Putamen (tissue), 1 donor: Measurements from ENCODE around the gene RELA.
A peak's percentile ranks its signal among the peaks of the same experiment; 100 is the strongest.

Source experiments
- DNase-seq: peaks from one replicate; pipeline ENCODE4 v3.0.0-alpha.2; 2016; ENCODE audit warnings: low spot score

The RELA gene

DNA sequence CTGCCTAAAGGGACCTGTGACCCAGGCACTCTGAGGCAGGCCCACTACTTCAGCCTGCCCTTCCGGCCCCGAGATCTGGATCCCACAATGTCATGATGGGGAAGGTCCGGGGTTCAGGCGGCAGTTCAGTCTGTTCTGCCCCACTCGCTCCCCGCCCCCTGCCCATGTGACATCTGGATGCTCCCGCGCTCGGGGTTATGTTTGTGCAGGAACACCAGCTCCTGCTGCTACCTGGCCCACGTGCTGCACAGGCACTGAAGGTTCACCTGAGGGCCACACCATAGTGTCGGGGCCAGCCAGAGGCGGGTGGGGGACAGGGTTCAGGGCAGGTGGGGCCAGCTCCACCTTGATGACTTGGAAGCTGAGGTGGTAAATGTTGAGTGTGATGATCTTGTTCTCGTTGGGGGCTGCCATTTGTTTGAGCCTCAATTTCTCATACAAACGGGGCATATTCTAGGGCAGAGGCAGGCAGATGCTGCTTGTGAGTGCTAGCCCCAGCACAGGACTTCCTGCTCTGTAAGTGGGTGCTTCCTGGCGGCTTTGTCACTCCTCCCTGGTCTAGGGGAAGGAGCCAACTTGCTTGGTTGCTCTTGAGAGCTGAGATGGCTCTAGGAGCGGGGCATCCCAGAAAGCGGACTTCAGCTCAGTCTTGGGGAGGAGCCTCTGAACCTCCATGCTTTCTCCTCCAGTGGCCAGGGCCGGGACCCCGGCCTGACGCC, 29.2 kb downstream of the RELA start:
- DNase-seq = no peak

DNA sequence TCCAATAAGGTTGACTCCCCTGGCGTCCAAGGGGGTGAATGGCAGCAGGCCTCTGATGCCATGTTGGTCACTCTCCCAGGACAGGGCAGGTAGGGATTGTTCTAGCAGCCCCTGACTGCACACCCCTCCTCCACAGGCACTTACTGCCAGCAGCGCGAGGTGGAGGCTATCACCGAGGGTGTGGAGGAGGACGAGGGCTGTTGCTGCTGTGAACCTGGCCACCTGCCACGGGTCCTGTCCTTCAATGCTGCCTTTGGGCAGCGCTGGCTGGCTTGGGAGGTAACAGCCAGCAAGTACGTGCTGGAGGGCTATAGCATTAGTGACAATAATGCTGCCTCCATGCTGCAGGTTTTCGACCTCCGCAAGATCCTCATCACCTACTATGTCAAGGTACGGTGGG, 32.5 kb downstream of the RELA start:
- no peak for DNase-seq

DNA sequence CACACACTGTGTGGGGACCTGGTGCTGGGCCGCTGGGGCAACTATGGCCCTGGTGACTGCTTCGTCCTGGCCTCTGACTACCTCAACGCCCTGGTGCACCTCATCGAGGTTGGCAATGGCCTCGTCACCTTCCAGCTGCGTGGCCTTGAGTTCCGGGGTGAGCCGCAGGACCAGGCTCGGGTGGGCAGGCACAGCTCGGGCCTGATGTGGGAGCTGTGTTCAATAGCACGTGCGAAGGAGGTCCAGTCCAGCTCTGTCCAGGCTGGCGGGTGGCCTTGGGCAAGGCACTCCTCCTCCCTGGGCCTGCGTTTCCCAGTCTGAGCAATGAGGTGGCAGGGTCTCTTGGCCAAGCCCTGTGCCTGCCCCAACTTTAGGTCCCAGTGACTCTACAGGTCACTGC, 33.1 kb downstream of the RELA start:
- DNase-seq = no peak

DNA sequence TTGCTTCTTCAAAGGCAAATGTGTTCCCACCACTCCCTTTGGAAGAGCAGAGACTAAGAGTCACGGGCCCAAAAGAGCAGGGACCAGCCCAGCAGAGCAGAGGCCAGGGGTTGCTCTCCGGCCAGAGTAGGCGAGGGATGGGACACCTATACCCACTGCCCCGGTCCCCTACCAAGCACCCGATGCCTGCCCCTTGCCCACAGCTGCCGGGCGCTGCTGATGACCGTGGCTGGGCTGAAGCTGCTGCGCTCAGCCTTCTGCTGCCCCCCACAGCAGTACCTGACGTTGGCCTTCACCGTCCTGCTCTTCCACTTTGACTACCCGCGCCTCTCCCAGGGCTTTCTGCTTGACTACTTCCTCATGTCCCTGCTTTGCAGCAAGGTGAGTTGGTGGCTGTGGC, 35.5 kb downstream of the RELA start:
- DNase-seq = no peak

DNA sequence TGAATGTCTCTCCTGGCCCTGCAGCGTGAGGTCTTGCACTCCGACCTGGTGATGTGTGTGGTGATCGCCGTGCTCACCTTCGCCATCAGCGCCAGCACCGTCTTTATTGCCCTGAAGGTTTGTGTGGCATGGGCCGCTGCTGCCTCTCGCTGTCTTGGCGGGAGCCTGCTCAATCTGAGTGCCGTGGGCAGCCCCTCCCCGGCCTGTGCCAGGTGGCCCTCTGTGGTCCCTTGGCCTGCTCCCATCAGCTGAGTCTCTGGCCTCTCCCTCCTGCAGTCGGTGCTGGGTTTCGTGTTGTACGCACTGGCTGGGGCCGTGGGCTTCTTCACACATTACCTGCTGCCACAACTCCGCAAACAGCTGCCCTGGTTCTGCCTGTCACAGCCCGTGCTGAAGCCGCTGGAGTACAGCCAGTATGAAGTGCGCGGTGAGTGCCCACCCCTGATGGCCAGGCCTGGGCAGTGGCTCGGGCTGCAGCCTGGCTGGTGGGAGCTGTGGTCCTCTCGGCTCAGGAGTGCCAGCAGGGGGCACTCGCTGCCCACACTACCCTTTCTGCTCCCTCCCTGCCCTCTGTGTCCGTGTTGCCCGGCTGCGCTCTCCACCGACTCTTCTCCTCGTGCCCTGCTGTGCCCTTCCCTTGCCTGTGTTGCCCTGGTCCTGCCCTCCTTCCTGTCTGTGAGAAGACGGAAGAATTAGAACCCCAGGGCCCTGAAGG, 36.9 kb downstream of the RELA start:
- no peak for DNase-seq

DNA sequence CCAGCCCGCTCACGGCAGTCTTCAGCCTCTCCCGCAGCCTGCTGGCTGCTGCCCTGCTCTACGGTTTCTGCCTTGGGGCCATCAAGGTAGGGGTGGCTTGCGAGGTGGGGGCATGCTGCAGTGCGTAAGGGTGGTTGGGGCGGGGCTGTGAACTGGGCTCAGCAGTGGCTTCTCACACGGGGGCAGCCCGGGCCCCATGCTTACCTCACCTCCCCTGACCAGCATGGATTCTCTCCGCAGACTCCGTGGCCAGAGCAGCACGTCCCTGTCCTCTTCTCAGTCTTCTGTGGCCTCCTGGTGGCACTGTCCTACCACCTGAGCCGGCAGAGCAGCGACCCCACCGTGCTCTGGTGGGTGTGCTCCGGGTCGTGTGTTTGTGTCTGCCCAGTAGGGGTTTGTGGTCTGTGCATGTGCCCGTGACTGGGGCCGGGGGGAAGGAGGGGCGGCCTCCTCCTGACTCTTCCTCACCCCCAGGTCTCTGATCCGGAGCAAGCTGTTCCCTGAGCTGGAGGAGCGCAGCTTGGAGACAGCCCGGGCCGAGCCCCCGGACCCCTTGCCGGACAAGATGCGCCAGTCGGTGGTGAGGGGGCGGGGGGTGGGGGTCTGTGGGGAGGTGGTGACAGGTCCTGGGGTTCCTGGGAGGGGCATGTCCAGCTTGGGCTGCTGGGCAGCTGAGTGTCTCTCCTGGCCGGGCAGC, 37.6 kb downstream of the RELA start:
- no peak for DNase-seq

DNA sequence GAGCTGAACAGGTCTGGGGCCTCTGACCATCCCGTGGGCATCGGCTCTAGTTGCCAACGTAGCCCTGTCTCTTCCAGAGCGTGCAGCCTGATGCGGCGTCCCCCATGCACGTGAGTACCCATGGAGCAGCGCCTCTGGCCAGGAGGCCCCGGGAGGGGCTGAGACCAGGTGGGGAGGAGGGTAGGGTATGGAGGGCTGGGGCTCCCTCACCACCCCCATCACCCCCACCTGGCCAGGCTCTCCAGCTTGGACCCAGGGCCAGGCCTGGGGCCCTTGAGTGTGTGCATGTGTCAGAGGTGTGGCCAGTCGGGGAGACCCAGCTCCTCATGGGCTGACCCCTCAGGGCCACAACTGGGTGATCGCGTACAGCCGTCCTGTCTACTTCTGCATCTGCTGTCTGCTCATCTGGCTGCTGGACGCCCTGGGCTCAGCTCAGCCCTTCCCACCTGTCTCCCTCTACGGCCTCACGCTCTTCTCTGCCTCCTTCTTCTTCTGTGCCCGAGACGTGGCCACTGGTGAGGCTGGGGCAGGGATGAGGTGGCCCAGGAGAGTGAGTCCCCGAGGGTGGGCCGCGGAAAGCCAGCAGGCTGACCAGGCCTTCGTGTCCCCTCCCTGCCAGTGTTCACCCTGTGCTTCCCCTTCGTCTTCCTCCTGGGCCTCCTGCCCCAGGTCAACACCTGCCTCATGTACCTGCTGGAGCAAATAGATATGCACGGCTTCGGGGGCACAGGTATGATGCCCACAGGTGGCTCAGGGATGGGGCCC, 38.7 kb downstream of the RELA start:
- DNase-seq = no peak

DNA sequence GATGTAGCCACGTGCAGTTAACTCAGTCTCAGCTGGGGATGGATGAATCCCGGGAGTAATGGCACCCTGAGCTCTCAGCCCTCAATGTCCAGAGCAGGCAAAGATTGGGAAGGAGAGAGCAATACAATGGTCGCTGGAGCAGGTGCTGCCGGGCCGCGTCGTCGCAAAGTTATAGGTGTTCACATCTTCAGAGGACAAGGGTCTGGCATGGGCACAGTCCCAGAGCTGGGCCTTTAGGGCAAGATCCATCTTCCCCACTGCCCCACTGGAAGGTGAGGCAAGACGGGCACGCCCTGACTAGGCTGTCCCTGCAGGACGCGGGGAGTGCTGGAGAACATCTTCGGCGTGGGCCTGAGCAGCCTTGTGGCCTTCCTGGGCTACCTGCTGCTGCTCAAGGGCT, 39.5 kb downstream of the RELA start:
- no peak for DNase-seq

DNA sequence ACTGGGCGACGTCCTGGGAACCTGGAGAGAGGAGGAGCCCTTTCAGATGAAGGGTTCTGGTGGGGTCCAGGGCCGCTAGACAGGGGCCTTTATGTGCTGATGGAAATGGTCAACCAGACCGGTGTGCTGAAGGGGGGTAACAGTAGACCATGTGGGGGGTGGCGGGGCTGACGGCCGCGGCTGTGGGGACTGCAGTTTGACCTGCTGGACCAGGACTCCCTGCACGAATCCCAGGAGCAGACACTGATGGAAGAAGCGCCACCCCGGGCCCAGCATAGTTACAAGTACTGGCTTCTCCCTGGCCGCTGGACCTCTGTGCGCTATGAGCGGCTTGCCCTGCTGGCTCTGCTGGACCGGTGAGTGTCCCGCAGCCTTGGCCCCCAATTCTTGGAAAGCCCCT, 40.7 kb downstream of the RELA start:
- no peak for DNase-seq

DNA sequence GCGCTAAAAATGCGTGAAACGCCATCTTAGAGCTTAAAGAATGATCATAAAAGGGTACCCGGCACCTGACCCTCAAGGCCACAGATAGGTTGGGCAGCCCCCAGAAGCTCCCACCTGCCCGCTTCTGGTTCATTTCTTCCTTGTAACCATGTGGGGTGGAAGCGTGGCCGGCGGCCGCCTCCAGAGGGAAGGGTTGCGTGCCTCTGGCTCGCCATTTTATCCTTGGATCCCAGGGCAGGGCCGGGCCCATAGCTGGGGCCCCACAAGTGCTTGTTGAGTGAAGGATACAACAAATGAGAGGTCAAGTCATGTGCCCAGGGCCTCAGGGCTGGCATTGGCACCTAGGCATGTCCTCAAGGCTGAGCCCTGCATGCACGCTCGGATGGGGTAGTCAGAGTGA, 41.3 kb downstream of the RELA start:
- DNase-seq = no peak

DNA sequence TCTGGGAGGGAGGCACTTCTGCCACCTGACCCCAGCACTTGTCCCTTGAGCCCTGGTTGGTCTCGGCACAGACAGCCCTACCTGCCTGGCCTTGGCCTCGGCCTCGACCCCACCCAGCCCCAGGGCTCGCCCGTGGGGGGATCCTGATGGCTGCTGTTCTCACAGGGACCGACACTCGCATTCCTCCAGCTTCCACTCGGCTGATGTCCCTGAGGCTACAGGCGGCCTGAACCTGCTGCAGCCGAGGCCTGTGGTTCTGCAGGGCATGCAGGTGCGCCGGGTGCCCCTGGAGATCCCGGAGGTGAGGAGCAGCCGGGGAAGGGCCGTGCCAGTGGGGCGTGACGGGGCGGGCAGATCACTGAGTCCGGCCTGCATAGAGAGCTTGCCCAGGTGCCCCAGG, 42.0 kb downstream of the RELA start:
- no peak for DNase-seq

DNA sequence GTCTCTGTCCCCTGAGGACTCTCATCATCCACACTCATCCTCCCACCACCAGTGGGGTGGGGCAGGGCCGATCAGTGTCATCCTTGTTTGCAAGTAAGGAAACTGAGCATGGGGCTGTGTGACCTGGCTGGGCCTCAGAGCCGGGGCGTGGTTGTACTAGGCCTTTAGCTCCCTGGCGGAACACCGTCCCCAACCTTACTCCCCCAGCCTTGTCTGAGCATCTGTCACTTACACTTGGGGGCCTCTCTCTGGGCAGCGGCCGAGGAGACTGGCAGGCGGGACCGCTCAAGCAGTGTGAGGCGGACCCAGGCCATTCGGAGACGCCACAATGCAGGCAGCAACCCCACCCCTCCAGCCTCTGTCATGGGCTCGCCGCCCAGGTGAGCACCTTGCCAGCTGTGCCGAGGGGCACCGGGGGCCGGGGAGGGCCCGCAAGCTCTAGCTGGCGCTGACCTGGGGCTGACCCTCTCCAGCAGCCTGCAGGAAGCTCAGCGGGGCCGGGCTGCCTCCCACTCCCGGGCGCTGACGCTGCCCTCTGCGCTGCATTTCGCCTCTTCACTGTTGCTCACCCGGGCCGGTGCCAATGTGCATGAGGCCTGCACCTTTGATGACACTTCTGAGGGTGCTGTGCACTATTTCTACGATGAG, 43.3 kb downstream of the RELA start:
- no peak for DNase-seq

DNA sequence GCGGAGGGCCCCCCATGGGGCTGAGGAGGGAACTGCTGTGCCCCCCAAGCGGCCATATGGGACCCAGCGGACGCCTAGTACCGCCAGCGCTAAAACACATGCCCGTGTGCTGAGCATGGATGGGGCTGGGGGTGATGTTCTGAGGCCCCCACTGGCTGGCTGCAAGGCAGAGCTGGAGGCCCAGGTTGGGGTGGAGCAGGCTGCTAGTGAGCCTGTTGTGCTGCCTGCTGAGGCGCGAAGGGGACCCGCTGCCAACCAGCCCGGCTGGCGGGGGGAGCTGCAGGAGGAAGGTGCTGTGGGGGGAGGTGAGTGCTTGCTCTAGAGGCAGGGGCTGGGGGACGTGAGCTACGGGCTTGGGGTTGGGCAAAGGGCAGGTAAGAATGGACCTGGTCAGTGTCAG, 44.0 kb downstream of the RELA start:
- DNase-seq = no peak

DNA sequence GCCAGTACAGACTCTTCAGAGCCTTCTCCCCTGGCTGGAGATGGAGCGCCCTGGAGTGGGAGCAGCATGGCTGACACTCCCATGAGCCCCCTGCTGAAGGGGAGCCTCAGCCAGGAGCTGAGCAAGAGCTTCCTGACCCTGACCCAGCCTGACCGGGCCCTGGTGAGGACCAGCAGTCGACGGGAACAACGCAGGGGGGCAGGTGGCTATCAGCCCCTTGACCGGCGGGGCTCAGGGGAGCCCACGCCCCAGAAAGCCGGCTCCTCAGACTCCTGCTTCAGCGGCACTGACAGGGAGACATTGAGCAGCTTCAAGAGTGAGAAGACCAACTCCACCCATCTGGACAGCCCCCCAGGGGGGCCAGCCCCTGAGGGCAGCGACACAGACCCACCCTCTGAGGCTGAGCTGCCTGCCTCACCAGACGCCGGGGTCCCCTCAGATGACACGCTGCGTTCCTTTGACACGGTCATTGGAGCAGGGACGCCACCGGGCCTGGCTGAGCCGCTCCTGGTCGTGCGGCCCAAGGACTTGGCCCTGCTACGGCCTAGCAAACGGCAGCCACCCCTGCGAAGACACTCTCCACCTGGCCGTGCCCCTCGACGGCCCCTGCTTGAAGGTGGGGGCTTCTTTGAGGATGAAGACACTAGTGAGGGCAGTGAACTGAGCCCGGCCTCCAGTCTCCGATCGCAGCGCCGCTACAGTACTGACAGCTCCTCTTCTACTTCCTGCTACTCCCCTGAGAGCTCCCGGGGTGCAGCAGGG, 44.5 kb downstream of the RELA start:
- DNase-seq = no peak

DNA sequence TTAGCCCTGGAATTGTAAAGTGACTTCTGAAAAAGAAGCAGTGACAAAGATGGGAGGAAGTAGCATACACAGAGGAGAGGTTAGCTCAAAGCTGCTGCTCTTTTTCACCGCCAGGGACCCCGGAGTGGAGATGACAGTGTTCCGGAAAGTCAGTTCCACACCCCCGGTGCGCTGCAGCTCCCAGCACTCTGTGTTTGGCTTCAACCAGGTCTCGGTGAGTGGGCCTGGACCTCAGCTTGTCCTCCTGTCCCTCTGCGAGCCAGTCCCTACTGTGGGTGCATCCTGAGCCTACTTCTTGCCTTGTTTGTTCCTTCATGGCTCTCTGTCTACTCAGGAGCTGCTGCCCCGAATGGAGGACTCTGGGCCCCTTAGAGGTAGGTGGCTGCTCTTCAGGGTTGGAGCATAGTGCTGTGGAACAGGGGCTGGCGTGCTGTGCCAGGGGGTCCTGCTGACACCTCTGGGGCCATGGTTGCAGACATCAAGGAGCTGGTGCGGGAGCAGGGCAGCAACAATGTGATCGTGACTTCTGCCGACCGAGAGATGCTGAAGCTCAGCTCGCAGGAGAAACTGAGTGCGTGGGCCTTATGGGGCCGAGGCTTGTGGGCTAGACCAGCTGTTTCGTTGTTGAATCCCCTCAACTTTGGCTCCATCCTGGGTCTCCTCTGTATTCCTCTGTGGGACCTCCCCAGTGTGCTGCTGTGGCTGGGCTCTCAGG, 45.4 kb downstream of the RELA start:
- no peak for DNase-seq

DNA sequence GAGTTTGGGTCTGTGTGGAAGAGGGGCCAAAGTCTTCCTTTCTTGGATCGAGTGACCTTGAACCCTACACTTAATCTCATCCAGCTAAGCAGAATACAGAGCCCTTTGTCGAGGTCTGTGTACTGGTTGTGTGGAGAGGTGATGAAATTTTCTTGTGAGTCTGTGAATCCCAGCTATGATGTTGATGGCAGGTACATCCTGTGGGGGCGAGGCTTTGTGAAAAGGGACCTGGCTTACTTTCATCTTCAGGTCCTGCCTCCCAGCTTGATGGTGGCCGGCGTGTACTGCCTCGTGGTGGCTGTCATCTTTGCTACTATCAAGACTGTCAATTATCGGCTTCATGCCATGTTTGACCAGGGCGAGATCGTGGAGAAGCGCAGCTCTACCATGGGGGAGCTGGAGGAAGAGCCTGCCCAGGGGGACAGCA, 46.1 kb downstream of the RELA start:
- DNase-seq = no peak

DNA sequence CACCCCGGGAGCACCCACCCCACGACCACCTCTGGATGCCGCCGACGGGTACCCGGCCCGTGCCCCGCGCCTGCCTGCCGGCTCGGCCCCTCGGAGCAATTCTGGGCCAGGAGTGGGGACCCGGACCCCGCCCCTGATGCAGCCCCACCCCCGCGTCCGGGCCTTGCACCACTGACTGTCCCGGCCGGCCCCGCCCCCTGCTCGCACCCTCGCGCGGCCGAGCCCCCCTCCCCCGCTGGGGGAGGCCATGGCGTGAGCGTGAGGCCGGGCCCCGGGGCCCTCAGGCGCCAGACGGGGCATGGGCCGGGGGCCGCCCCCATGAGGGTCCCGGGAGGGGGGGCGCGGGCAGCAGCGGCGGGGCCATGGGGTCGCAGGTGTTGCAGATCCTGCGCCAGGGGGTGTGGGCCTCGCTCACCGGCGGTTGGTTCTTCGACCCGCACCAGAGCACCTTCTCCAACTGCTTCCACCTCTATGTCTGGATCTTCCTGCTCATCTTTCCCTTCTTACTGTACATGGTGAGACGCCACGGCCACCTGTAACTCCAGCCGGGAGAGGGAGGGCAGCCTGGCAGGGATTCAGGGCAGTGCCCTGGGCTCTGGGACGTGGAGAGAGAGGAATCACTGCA, 46.7 kb downstream of the RELA start:
- no peak for DNase-seq

DNA sequence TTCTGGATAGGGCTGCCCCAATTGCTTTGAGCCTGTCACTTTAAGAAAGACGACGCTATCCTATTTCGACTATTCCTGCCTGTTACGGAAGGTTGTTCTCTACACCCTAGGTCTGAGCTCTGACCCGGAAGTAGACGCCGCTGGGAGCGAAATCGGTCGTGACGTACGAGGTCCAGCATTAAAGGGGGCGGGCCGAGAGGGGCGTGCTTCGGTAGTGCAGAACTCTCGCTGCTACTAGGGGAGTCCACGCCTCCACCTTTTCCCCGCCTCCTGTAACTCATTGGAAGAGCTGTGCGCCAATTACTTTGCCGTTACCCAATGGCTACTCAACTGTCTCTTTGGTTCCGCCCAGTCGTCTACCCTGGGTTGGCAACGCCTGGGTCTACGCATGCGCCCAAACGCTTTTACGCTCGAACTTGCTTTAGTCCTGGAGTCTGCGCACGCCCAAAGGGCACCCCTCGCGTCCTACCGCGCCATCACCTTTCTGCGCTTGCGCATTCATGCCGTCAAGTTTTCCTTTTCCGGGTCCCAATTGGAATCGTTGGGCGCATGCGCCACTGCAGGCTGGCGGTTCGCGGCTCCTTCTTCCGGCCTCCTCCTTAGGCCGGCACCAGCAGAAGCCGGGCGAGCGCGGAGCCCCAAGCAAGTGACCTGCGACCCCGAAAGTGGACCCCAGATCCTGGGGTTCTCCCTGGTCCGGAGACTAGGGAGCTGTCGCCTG, 47.3 kb downstream of the RELA start, which contains the start of gene PCNX3:
Gene PCNX3 (plus strand): TSS at position 548 of the 721 bp plus-strand sequence. CDS start 536 bp downstream, outside the sequence.
- peak; percentile 100 for DNase-seq
